CD8-positive, alpha-beta memory T cell (primary cell): Measurements from ENCODE around the gene CDKL2. TPM values are rescaled to one million over a fixed set of nuclear protein-coding genes. Genes with fewer than 3 reads are reported as not detected.
"Not testable (repeated sequence)": the region's sequence is repeated elsewhere in the genome, so short reads cannot be mapped to it uniquely, and the experiment has no call there.

Source experiments
- CTCF ChIA-PET: fragments of 350-600 bp; sonication (Branson Sonifier 250); formaldehyde crosslinking; loops from one replicate; lab custom pipeline; 2021; ENCODE audit warnings: antibody characterized with exemption; lab: Charles Lee
- POLR2A ChIA-PET: fragments of 350-600 bp; sonication (Branson Sonifier 250); formaldehyde crosslinking; loops from one replicate; lab custom pipeline; 2021; ENCODE audit warnings: antibody characterized with exemption; lab: Charles Lee
- DNase-seq, 5 donors: peaks; one replicate each; pipeline versions ENCODE4 v3.0.0 to v3.0.0-alpha.2; 2020 to 2022; ENCODE audit warnings: mixed read lengths in 1 of 5
- H3K27ac ChIP-seq: one replicate; pipeline ENCODE4 v1.7.0; 2013; ENCODE audit warnings: low read depth, mild to moderate bottlenecking, low read length, moderate library complexity
- H3K27me3 ChIP-seq: 2 replicates; pipeline ENCODE4 v1.7.0; 2013; ENCODE audit warnings: low read length, mild to moderate bottlenecking; ENCODE audit not compliant: insufficient read depth, poor library complexity, severe bottlenecking
- H3K36me3 ChIP-seq: 2 replicates; pipeline ENCODE4 v1.7.0; 2013; ENCODE audit warnings: mild to moderate bottlenecking, low read length, moderate library complexity; ENCODE audit not compliant: insufficient read depth
- H3K4me1 ChIP-seq: 2 replicates; pipeline ENCODE4 v1.7.0; 2013; ENCODE audit warnings: mild to moderate bottlenecking, low read length, moderate library complexity; ENCODE audit not compliant: insufficient read depth
- H3K4me3 ChIP-seq: 2 replicates; pipeline ENCODE4 v1.7.0; 2013; ENCODE audit warnings: mild to moderate bottlenecking, low read length
- H3K9me3 ChIP-seq: 2 replicates; pipeline ENCODE4 v1.7.0; 2013; ENCODE audit warnings: mild to moderate bottlenecking, low read length
- H3K27ac Mint-ChIP-seq, 8 donors: one replicate each; pipeline ENCODE4 v1.8.0; 2020 to 2021; ENCODE audit warnings: mixed read lengths in 8 of 8, mild to moderate bottlenecking in 6 of 8, inconsistent platforms in 3 of 8, moderate library complexity in 3 of 8
- H3K27me3 Mint-ChIP-seq, 2 donors: one replicate each; pipeline ENCODE4 v1.8.0; 2020 to 2021; ENCODE audit warnings: mixed read lengths in 2 of 2, mild to moderate bottlenecking in 1 of 2, moderate library complexity in 1 of 2
- H3K36me3 Mint-ChIP-seq, 3 donors: one replicate each; pipeline ENCODE4 v1.8.0; 2020 to 2021; ENCODE audit warnings: mixed read lengths in 3 of 3, inconsistent platforms in 1 of 3, mild to moderate bottlenecking in 1 of 3
- H3K4me1 Mint-ChIP-seq, 3 donors: one replicate each; pipeline ENCODE4 v1.8.0; 2020 to 2021; ENCODE audit warnings: mixed read lengths in 3 of 3, inconsistent platforms in 1 of 3, mild to moderate bottlenecking in 1 of 3
- H3K4me3 Mint-ChIP-seq, 7 donors: one replicate each; pipeline ENCODE4 v1.8.0; 2020 to 2021; ENCODE audit warnings: mixed read lengths in 7 of 7, mild to moderate bottlenecking in 6 of 7, moderate library complexity in 4 of 7, inconsistent platforms in 2 of 7
- H3K9me3 Mint-ChIP-seq, 5 donors: one replicate each; pipeline ENCODE4 v1.8.0; 2020 to 2022; ENCODE audit warnings: mixed read lengths in 5 of 5, mild to moderate bottlenecking in 3 of 5, moderate library complexity in 2 of 5, inconsistent platforms in 1 of 5
- polyA plus RNA-seq: library from polyadenylated mRNA; unstranded; fragments of 300-500 nt; fragmentation: Illumina TruSeq; gene quantifications from one replicate; pipeline ENCODE4 v1.2.3, GENCODE V29; 2021
- total RNA-seq, 2 experiments: library from RNA; stranded (reverse); gene quantifications; one replicate each; pipeline ENCODE4 v1.2.3, GENCODE V29; 2021

CDKL2 gene
- total and polyA plus RNA-seq, 3 experiments from 2014 or later = 0.27 to 0.47 (median 0.37) TPM

DNA sequence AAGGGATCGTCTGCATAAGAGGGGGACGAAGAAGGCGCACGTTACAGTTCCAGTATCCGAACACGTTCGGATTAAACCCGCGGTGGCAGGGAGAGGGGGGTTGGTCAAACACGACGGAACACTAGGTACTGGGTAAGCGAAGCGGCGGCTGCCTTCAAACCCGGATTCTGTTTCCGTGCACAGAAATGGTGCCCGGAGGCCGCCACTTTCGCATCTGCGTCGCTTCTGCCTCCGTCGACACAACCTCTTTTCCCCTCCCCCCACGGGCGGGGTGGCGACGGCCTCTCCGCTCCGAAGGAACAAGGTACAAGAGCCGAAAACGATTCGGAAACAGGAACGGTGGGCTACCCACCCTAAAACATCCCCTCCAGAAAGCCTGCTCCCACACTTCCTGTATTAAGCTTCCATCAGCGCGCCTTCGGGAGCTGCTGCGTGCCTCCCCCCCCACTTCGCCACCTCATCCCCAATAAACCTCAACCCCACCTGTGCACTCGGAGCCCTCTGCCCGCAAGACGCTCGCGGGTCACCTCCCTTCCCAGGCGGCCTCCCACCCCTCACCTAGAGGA, 42.2 kb upstream of the CDKL2 start:
- Histone ChIP-seq H3K27me3 (no peaks in the 10 kb centered on the region), H3K36me3 (no peaks in the 10 kb centered on the region), H3K9me3 (no peaks in the 10 kb centered on the region), H3K27ac (peak overlapping the region; percentile 98), H3K4me3 (peak overlapping the region; percentile 91), H3K4me1 (peaks cover 54% of the 10 kb centered on the region)
- ChIA-PET CTCF (interaction anchor here (1.0 to 7.5 kb wide), 4 partner anchors 11 to 158 kb away, joined by 3 to 50 read pairs (median 8); partner anchors contain the start of genes RCHY1, THAP6 and USO1), POLR2A (interaction anchor here (0.5 to 3.6 kb wide), 5 partner anchors 19 to 161 kb away, joined by 3 to 54 read pairs (median 5); partner anchors contain the start of genes CDKL2 and USO1)
- H3K4me3 Mint-ChIP-seq = peak overlapping the region; percentile 89 to 99 (median 98)
- H3K36me3 Mint-ChIP-seq = peaks cover 0 to 25% (median 2%) of the 10 kb centered on the region in 3 donors
- peak overlapping the region; percentile 97 to 99 (median 99) for H3K27ac Mint-ChIP-seq
- peak; percentile 70 to 88 (median 77) for DNase-seq
- H3K4me1 Mint-ChIP-seq = peaks cover 49 to 56% (median 56%) of the 10 kb centered on the region in 3 donors
- peaks cover 0 to 2% (median 0%) of the 10 kb centered on the region in 5 donors for H3K9me3 Mint-ChIP-seq
- peaks cover 0 to 3% of the 10 kb centered on the region in 2 donors for H3K27me3 Mint-ChIP-seq

DNA sequence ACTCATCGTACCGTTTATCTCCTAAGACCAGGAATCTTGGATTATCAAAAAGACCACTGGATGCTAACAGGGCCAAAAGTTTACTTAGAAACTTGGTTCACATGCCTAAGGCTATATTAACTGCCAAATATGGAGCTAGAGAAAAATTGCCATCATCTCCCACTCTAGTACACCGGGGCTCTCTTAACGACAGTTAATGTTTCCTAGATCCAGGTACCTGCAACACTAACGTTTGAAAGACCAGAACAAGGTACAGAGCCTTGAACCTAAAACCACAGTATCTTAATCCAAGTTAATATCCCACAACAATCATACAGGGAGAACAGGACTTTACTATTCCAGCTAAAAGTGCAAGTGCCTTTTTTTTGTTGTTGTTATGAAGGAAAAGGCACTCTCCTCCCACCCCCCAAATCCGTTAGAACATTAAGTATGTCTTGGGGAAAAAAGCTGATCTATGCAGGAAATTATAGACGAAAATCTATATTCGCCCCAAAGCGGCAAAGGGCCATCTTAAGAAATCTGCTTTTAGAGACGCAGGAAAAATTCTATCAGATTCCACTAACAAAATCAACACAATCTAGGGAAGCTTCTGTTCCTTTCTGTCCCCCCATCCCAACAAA, 41.6 kb upstream of the CDKL2 start:
- H3K36me3 Mint-ChIP-seq = peaks cover 0 to 27% (median 2%) of the 10 kb centered on the region in 3 donors
- H3K4me1 Mint-ChIP-seq = peaks cover 54 to 62% (median 62%) of the 10 kb centered on the region in 3 donors
- H3K27ac ChIP-seq = peak overlapping the region; percentile 98

DNA sequence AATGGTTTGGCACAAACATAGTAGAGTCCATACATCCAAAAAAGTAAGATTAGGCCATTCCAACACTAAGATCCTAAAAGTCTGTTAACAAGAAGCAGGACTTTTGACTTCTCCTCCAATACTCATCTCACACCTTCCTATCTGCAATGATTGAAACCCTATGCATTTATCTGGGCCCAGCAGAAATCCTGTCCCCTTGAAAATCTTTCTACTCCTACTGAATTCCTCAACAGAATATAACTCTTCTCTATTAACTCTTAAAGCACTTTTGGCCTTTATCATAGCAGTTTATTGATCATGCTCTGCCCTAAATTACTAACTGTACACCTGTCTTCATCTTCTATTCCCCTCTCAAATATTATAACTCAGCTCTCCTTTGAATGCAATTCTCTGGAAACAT, 38.3 kb upstream of the CDKL2 start:
- peak overlapping the region; percentile 23 to 64 (median 53) for H3K4me3 Mint-ChIP-seq
- no peak overlapping the region for H3K4me3 ChIP-seq

More for the DNA sequence above, 41.6 kb upstream of the CDKL2 start:
- Mint-ChIP-seq H3K27me3 (peaks cover 0 to 3% of the 10 kb centered on the region in 2 donors), H3K9me3 (peaks cover 0 to 2% (median 0%) of the 10 kb centered on the region in 5 donors), H3K4me3 (peak overlapping the region; percentile 89 to 99 (median 98)), H3K27ac (peak overlapping the region; percentile 97 to 99 (median 99))
- ChIA-PET POLR2A (interaction anchor here (0.5 to 3.6 kb wide), 7 partner anchors 18 to 161 kb away, joined by 3 to 54 read pairs (median 3); partner anchors contain the start of genes CDKL2 and USO1), CTCF (interaction anchor here (0.9 to 7.5 kb wide), 6 partner anchors 12 to 157 kb away, joined by 3 to 50 read pairs (median 4); partner anchors contain the start of genes RCHY1, THAP6 and USO1)
- peak overlapping the region; percentile 91 for H3K4me3 ChIP-seq
- no peaks in the 10 kb centered on the region for H3K36me3 ChIP-seq
- H3K9me3 ChIP-seq = no peaks in the 10 kb centered on the region
- DNase-seq = no peak
- peaks cover 60% of the 10 kb centered on the region for H3K4me1 ChIP-seq
- H3K27me3 ChIP-seq = no peaks in the 10 kb centered on the region

DNA sequence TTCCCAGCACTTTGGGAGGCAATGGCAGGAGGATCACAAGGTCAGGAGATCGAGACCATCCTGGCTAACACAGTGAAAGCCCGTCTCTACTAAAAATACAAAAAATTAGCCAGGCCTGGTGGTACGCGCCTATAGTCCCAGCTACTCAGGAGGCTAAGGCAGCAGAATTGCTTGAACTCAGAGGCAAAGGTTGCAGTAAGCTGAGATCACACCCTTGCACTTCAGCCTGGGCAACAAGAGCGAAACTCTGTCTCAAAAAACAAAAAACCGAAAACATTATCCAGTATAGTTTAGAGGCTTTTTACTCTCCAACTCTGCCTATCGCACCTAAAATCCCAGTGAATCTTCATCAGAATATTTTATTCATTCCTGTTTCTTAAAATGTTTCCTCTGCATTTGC, 37.3 kb upstream of the CDKL2 start:
- peaks cover 77% of the 10 kb centered on the region for H3K4me1 ChIP-seq
- H3K27ac Mint-ChIP-seq = peak overlapping the region in 7 of 8 donors; percentile 4 to 97 (median 73)

More for the DNA sequence above, 38.3 kb upstream of the CDKL2 start:
- Histone ChIP-seq H3K9me3 (no peaks in the 10 kb centered on the region), H3K4me1 (peaks cover 77% of the 10 kb centered on the region), H3K27me3 (no peaks in the 10 kb centered on the region), H3K27ac (no peak overlapping the region), H3K36me3 (no peaks in the 10 kb centered on the region)
- Mint-ChIP-seq H3K9me3 (peaks cover 0 to 2% (median 0%) of the 10 kb centered on the region in 5 donors), H3K27me3 (peaks cover 0 to 3% of the 10 kb centered on the region in 2 donors), H3K4me1 (peaks cover 68 to 83% (median 79%) of the 10 kb centered on the region in 3 donors), H3K27ac (peak overlapping the region in 7 of 8 donors; percentile 51 to 97 (median 73)), H3K36me3 (peaks cover 0 to 33% (median 2%) of the 10 kb centered on the region in 3 donors)
- ChIA-PET CTCF (interaction anchor here (0.9 to 7.5 kb wide), 2 partner anchors 41 to 55 kb away, joined by 3 to 50 read pairs; partner anchors contain the start of gene USO1), POLR2A (interaction anchor here (0.5 to 2.9 kb wide), 2 partner anchors 56 to 270 kb away, joined by 3 to 19 read pairs; partner anchors contain the start of gene USO1)
- no peak for DNase-seq

DNA sequence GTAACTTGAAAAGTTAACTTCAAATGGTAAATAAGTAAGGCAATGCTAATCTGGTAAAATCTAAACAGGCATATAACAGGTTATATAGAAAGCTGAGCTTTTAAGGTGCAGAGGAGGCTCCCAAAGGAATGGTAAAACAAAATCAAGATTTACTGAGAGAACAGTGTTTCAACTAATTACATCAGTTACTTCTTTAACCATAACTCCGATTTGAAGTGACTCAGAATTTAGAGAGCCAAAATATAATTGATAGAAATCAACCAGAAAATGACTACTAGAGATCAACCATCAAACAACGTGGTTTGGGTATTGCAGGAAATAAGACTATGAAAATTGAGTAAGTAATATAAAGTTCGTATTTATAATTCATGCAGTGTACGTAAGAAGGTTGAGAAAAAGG, 36.0 kb upstream of the CDKL2 start:
- peak overlapping the region in 5 of 8 donors; percentile 2 to 97 (median 41) for H3K27ac Mint-ChIP-seq
- no peaks in the 10 kb centered on the region for H3K27me3 Mint-ChIP-seq
- Histone ChIP-seq H3K4me3 (no peak overlapping the region), H3K27me3 (no peaks in the 10 kb centered on the region), H3K4me1 (peaks cover 69% of the 10 kb centered on the region), H3K36me3 (no peaks in the 10 kb centered on the region), H3K27ac (no peak overlapping the region), H3K9me3 (no peaks in the 10 kb centered on the region)
- ChIA-PET POLR2A (no interaction called here), CTCF (no interaction called here)
- no peaks in the 10 kb centered on the region for H3K9me3 Mint-ChIP-seq
- H3K4me3 Mint-ChIP-seq = peak overlapping the region; percentile 49 to 72 (median 58)
- no peak for DNase-seq
- peaks cover 72 to 91% (median 86%) of the 10 kb centered on the region in 3 donors for H3K4me1 Mint-ChIP-seq
- H3K36me3 Mint-ChIP-seq = peaks cover 0 to 29% (median 6%) of the 10 kb centered on the region in 3 donors

More for the DNA sequence above, 37.3 kb upstream of the CDKL2 start:
- CTCF ChIA-PET = interaction anchor here (1.0 kb wide), 1 partner anchor 56 kb away, joined by 4 read pairs; the partner anchor contains the start of gene USO1
- H3K4me3 ChIP-seq, H3K27me3 ChIP-seq, H3K9me3 Mint-ChIP-seq, H3K36me3 ChIP-seq, POLR2A ChIA-PET, H3K27ac ChIP-seq, H3K9me3 ChIP-seq, DNase-seq, H3K27me3 Mint-ChIP-seq: not testable (repeated sequence)
- Mint-ChIP-seq H3K4me3 (peak overlapping the region; percentile 37 to 64 (median 57)), H3K4me1 (peaks cover 72 to 87% (median 84%) of the 10 kb centered on the region in 3 donors), H3K36me3 (peaks cover 0 to 27% (median 3%) of the 10 kb centered on the region in 3 donors)

DNA sequence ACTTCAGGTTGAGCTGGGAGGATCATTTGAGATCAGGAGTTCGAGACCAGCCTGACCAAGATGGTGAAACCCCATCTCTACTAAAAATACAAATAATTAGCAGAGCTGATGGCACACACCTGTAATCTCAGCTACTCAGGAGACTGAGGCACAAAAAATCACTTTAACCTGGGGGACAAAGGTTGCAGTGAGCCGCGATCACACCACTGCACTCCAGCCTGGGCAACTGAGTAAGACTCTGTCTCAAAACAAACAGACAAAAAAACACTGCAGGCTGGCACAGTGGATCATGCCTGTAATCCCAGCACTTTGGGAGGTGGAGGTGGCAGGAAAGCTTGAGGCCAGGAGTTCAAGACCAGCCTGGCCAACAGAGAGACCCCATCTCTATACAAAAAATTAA, 34.3 kb upstream of the CDKL2 start:
- H3K36me3 ChIP-seq, H3K27me3 Mint-ChIP-seq, H3K9me3 ChIP-seq, H3K27me3 ChIP-seq, H3K4me3 ChIP-seq, H3K9me3 Mint-ChIP-seq, H3K27ac ChIP-seq, DNase-seq: not testable (repeated sequence)
- POLR2A ChIA-PET = interaction anchor here (1.3 kb wide), 1 partner anchor 59 kb away, joined by 5 read pairs; the partner anchor contains the start of gene USO1
- H3K4me3 Mint-ChIP-seq = peak overlapping the region in 3 of 7 donors; percentile 13 to 58 (median 38)
- H3K4me1 Mint-ChIP-seq = peaks cover 69 to 89% (median 87%) of the 10 kb centered on the region in 3 donors
- peaks cover 52% of the 10 kb centered on the region for H3K4me1 ChIP-seq
- CTCF ChIA-PET = interaction anchor here (1.2 kb wide), 1 partner anchor 12 kb away, joined by 4 read pairs; no protein-coding TSS in a partner anchor
- peak overlapping the region in 3 of 8 donors; percentile 5 to 33 (median 19) for H3K27ac Mint-ChIP-seq
- H3K36me3 Mint-ChIP-seq = peaks cover 0 to 41% (median 4%) of the 10 kb centered on the region in 3 donors

DNA sequence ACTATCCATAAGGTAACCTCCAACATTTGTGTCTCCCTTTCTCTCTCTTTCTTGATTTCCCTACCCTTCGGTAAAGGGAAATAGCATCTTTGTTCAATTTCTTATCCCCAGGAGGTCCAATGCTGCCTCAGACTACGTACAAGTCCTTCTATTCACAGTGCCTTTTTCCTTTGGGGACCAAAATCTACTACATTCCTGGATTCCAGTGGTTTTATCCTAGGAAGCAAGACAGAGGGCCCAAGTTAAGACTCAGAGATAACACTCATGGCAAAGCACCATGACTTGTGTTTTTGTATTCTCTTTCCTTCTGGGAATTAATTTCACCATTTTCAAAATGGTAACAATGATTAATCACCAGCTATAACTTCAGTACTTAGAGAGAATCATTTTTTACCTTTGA, 32.3 kb upstream of the CDKL2 start:
- peaks cover 24% of the 10 kb centered on the region for H3K36me3 ChIP-seq
- peaks cover 38% of the 10 kb centered on the region for H3K4me1 ChIP-seq
- peaks cover 63 to 85% (median 83%) of the 10 kb centered on the region in 3 donors for H3K4me1 Mint-ChIP-seq

More for the DNA sequence above, 32.3 kb upstream of the CDKL2 start:
- Mint-ChIP-seq H3K4me3 (peak overlapping the region in 2 of 7 donors; percentile 2 to 37), H3K27ac (peak overlapping the region in 2 of 8 donors; percentile 1 to 61), H3K9me3 (no peaks in the 10 kb centered on the region), H3K36me3 (peaks cover 4 to 58% (median 12%) of the 10 kb centered on the region in 3 donors), H3K27me3 (no peaks in the 10 kb centered on the region)
- CTCF ChIA-PET = interaction anchor here (0.5 kb wide), 1 partner anchor 134 kb away, joined by 3 read pairs; no protein-coding TSS in a partner anchor
- Histone ChIP-seq H3K9me3 (no peaks in the 10 kb centered on the region), H3K27me3 (no peaks in the 10 kb centered on the region), H3K4me3 (no peak overlapping the region), H3K27ac (no peak overlapping the region)
- no peak for DNase-seq
- POLR2A ChIA-PET = no interaction called here
